RWPE2 (cell line): ENCODE data around the gene RAB17.

Experiments used
- ATAC-seq: fragments of 200-7000 bp; cut with Tn5 transposase; 3 replicates; pipeline ENCODE4 v1.9.1; 2021; ENCODE audit warnings: low read depth
- DNase-seq: peaks from one replicate; pipeline ENCODE4 v3.0.0-alpha.2; 2020; ENCODE audit warnings: low spot score
- H3K27ac ChIP-seq: fragments of 450-650 bp; 2 replicates; pipeline ENCODE4 v1.5.1; 2017; ENCODE audit warnings: mild to moderate bottlenecking; ENCODE audit not compliant: poor library complexity, severe bottlenecking
- H3K27me3 ChIP-seq: fragments of 250-450 bp; sonication (Bioruptor Pico); 2 replicates; pipeline ENCODE4 v1.5.1; 2021; ENCODE audit warnings: mild to moderate bottlenecking, moderate library complexity; ENCODE audit not compliant: insufficient read depth, poor library complexity, severe bottlenecking
- H3K36me3 ChIP-seq: fragments of 250-450 bp; sonication (Bioruptor Pico); 2 replicates; pipeline ENCODE4 v1.5.1; 2020; ENCODE audit warnings: low read depth, mild to moderate bottlenecking, moderate library complexity
- H3K4me1 ChIP-seq: fragments of 250-450 bp; sonication (Bioruptor Pico); 2 replicates; pipeline ENCODE4 v1.5.1; 2021; ENCODE audit warnings: mild to moderate bottlenecking, moderate library complexity; ENCODE audit not compliant: insufficient read depth, poor library complexity, severe bottlenecking
- H3K4me3 ChIP-seq: fragments of 250-450 bp; sonication (Bioruptor Pico); 2 replicates; pipeline ENCODE4 v1.5.1; 2021; ENCODE audit warnings: mild to moderate bottlenecking, moderate library complexity; ENCODE audit not compliant: severe bottlenecking
- H3K9me3 ChIP-seq: fragments of 250-450 bp; sonication (Bioruptor Pico); 2 replicates; pipeline ENCODE4 v1.5.1; 2021; ENCODE audit warnings: mild to moderate bottlenecking, moderate library complexity; ENCODE audit not compliant: severe bottlenecking
- CTCF ChIP-seq: fragments of 450-650 bp; IDR thresholded peaks from one replicate; pipeline ENCODE4 v1.5.1; 2017; ENCODE audit warnings: mild to moderate bottlenecking, moderate library complexity; ENCODE audit not compliant: poor library complexity, severe bottlenecking

The RAB17 gene

GRCh38 chr2:237570776-237571335 lies 19.7 kb downstream of the RAB17 start:
- no peak overlapping the region for H3K4me3 ChIP-seq
- TF ChIP-seq CTCF = no peak
- H3K27ac ChIP-seq = no peak overlapping the region
- no peaks in the 10 kb centered on the region for H3K9me3 ChIP-seq
- ATAC-seq = no peak
- peaks cover 18% of the 10 kb centered on the region for H3K4me1 ChIP-seq
- H3K36me3 ChIP-seq = no peaks in the 10 kb centered on the region
- no peak for DNase-seq
- H3K27me3 ChIP-seq = no peaks in the 10 kb centered on the region

GRCh38 chr2:237569896-237570295 lies 20.6 kb downstream of the RAB17 start:
- Histone ChIP-seq H3K27ac (no peak overlapping the region), H3K4me3 (no peak overlapping the region), H3K9me3 (no peaks in the 10 kb centered on the region), H3K4me1 (peaks cover 10% of the 10 kb centered on the region), H3K36me3 (no peaks in the 10 kb centered on the region), H3K27me3 (no peaks in the 10 kb centered on the region)
- DNase-seq (no peak), ATAC-seq (no peak)
- no peak for TF ChIP-seq CTCF

GRCh38 chr2:237569041-237569440 lies 21.5 kb downstream of the RAB17 start:
- TF ChIP-seq CTCF = no peak
- H3K36me3 ChIP-seq = no peaks in the 10 kb centered on the region
- DNase-seq (no peak), ATAC-seq (no peak)
- H3K4me1 ChIP-seq = peaks cover 5% of the 10 kb centered on the region
- H3K27me3 ChIP-seq = no peaks in the 10 kb centered on the region
- no peak overlapping the region for H3K4me3 ChIP-seq
- H3K27ac ChIP-seq = no peak overlapping the region
- H3K9me3 ChIP-seq = no peaks in the 10 kb centered on the region

- H3K27me3 ChIP-seq = no peaks in the 10 kb centered on the region
- no peaks in the 10 kb centered on the region for H3K9me3 ChIP-seq
- DNase-seq (no peak), ATAC-seq (no peak)
- TF ChIP-seq CTCF = no peak
- H3K27ac ChIP-seq = no peak overlapping the region
- no peaks in the 10 kb centered on the region for H3K36me3 ChIP-seq
- H3K4me1 ChIP-seq = peaks cover 5% of the 10 kb centered on the region
- H3K4me3 ChIP-seq = no peak overlapping the region
These were observed 22.3 kb downstream of the RAB17 start for GRCh38 chr2:237568121-237568660.

GRCh38 chr2:237567276-237568029 lies 23.1 kb downstream of the RAB17 start:
- no peak for DNase-seq
- H3K27me3 ChIP-seq = no peaks in the 10 kb centered on the region
- H3K36me3 ChIP-seq = no peaks in the 10 kb centered on the region
- peaks cover 3% of the 10 kb centered on the region for H3K4me1 ChIP-seq
- TF ChIP-seq CTCF = no peak
- H3K27ac ChIP-seq = no peak overlapping the region
- no peaks in the 10 kb centered on the region for H3K9me3 ChIP-seq
- ATAC-seq = no peak
- no peak overlapping the region for H3K4me3 ChIP-seq
